Measurements from ENCODE around the gene TAOK1.
A peak's percentile ranks its signal among the peaks of the same experiment; 100 is the strongest.

TAOK1 gene

DNA sequence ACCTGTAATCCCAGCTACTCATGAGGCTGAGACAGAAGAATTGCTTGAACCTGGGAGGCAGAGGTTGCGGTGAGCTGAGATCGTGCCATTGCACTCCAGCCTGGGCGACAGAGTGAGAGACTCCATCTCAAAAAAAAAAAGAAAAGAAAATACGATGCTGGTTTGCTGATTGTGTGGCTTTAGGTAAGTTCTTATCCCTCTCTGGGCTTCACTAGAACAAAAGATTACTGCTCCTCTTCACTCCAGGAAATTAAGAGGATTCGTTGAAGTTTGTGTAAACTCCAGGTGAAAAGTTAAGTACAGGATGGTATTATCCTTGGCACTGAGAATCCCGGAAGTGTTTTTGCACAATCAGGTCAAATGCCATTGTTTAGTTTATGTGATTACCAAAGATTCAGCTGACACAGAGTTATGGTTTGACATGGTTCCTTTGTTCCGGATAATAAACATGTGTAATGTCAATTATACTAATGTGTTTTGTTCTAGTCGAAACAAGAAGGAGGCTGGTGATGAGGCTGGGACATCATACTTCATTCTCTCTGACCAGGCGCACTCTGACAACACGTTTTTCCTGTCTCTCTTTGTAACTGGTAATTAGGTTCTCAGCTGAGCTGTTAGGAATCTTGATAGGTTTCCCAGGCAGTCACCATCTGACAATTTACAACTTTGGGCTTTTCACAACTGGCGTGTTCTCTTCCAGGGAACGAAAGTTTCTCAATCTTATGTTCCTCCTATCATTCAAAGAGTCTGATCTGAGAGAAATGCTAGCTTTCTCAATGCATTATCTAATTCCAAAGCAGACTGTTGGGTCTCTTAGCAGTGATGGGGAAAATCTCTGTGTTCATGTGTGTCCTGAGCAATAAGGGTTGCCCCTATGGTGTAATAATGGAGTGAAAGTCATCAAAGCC lies 10.8 kb upstream of the TAOK1 start:
- 0 out of 2 replicates have a peak, but pooled peaks have one; percentile 15 for TF ChIP-seq CEBPB (IDR thresholded peaks at IDR 0.05)
- TF ChIP-seq TEAD4 (IDR thresholded peaks at IDR 0.05): no peak

DNA sequence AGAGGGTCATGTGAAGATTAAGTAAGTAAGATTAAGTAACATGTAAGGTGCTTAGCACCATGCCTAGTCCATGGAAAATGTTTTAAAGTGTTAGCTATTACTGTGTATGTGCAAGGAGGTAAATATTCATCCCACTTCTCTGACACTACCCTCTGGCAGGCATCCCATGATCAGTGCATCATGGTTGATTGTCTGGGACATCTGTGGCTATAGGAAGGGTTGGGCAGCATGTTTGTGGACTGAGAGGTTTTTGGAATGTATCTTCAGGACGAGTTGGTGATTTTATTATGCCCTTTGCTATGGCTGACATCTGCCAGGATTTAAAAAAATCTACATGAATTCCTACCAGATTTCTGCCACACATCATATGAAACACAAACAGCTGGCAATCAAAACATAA lies 6.5 kb upstream of the TAOK1 start:
- no peak for TF ChIP-seq TCF12 (IDR thresholded peaks at IDR 0.05; ENCODE audit: low read depth)
- no peak for TF ChIP-seq TEAD4 (IDR thresholded peaks at IDR 0.05)
- no peak for TF ChIP-seq FOXM1 (IDR thresholded peaks at IDR 0.05; ENCODE audit: borderline replicate concordance, low read depth)
- no peak for TF ChIP-seq TAF1 (IDR thresholded peaks at IDR 0.05; ENCODE audit: low read depth)
- TF ChIP-seq, protein P1, sequence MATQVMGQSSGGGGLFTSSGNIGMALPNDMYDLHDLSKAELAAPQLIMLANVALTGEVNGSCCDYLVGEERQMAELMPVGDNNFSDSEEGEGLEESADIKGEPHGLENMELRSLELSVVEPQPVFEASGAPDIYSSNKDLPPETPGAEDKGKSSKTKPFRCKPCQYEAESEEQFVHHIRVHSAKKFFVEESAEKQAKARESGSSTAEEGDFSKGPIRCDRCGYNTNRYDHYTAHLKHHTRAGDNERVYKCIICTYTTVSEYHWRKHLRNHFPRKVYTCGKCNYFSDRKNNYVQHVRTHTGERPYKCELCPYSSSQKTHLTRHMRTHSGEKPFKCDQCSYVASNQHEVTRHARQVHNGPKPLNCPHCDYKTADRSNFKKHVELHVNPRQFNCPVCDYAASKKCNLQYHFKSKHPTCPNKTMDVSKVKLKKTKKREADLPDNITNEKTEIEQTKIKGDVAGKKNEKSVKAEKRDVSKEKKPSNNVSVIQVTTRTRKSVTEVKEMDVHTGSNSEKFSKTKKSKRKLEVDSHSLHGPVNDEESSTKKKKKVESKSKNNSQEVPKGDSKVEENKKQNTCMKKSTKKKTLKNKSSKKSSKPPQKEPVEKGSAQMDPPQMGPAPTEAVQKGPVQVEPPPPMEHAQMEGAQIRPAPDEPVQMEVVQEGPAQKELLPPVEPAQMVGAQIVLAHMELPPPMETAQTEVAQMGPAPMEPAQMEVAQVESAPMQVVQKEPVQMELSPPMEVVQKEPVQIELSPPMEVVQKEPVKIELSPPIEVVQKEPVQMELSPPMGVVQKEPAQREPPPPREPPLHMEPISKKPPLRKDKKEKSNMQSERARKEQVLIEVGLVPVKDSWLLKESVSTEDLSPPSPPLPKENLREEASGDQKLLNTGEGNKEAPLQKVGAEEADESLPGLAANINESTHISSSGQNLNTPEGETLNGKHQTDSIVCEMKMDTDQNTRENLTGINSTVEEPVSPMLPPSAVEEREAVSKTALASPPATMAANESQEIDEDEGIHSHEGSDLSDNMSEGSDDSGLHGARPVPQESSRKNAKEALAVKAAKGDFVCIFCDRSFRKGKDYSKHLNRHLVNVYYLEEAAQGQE (IDR thresholded peaks at IDR 0.05; ENCODE audit: low read depth): no peak
- no peak for TF ChIP-seq ZBTB7A (IDR thresholded peaks at IDR 0.05; ENCODE audit: low read depth)
- no peak for TF ChIP-seq CEBPB (IDR thresholded peaks at IDR 0.05)
- no peak for TF ChIP-seq RAD21 (IDR thresholded peaks at IDR 0.05; ENCODE audit: low read depth)
- TF ChIP-seq, protein P2, sequence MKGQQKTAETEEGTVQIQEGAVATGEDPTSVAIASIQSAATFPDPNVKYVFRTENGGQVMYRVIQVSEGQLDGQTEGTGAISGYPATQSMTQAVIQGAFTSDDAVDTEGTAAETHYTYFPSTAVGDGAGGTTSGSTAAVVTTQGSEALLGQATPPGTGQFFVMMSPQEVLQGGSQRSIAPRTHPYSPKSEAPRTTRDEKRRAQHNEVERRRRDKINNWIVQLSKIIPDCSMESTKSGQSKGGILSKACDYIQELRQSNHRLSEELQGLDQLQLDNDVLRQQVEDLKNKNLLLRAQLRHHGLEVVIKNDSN (IDR thresholded peaks at IDR 0.05): no peak
- TF ChIP-seq NFIC (IDR thresholded peaks at IDR 0.05): no peak
- TF ChIP-seq CREB1 (IDR thresholded peaks at IDR 0.05; ENCODE audit: low read depth): no peak
- no peak for TF ChIP-seq YY1 (IDR thresholded peaks at IDR 0.05; ENCODE audit: low read depth)
- no peak for TF ChIP-seq EGR1 (IDR thresholded peaks at IDR 0.05)

DNA sequence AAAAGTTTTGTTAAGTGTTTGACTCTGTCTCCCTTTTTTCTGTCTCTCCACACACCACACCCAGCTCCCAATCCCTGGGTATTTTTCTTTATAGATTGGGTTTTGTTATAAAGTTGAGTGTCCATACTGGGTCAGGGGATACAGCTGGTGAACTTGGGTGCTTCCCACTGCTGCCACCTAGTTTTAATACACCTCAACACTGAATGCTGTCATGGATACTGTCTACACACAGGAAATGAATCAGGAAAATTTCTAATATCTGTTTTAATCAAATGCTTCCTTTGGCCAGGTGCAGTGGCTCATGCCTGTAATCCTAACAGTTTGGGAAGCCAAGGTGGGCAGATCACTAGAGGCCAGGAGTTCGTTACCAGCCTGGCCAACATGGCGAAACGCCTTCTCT lies 5.3 kb upstream of the TAOK1 start:
- TF ChIP-seq RAD21 (IDR thresholded peaks at IDR 0.05; ENCODE audit: low read depth): no peak
- TF ChIP-seq, protein P3, sequence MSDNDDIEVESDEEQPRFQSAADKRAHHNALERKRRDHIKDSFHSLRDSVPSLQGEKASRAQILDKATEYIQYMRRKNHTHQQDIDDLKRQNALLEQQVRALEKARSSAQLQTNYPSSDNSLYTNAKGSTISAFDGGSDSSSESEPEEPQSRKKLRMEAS (IDR thresholded peaks at IDR 0.05): no peak
- TF ChIP-seq, protein P1 (IDR thresholded peaks at IDR 0.05; ENCODE audit: low read depth): no peak
- TF ChIP-seq, protein P2 (IDR thresholded peaks at IDR 0.05): no peak

DNA sequence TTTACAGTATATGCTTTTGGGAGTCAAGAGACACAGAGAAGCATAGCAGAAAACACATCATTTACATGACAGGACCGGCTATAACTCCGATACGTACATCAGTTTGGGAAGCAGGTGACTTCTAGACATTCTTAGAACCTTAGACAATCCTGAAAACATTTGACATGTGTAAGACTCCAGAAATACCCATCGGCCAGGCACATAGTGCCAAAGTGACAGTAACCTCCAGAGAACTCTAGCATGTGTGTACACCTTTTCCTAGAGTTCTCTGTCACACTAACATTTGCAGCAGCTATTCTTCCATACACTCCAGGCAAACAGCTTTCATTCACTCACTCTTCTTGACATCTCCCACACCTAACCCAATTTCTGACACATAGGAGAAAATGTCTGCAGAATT lies 3.4 kb upstream of the TAOK1 start:
- TF ChIP-seq EP300 (IDR thresholded peaks at IDR 0.05; ENCODE audit: borderline replicate concordance) (no peak), TCF12 (IDR thresholded peaks at IDR 0.05; ENCODE audit: low read depth) (no peak), FOXM1 (IDR thresholded peaks at IDR 0.05; ENCODE audit: borderline replicate concordance, low read depth) (no peak), CEBPB (IDR thresholded peaks at IDR 0.05) (no peak), ZBTB7A (IDR thresholded peaks at IDR 0.05; ENCODE audit: low read depth) (no peak), TEAD4 (IDR thresholded peaks at IDR 0.05) (no peak), YY1 (IDR thresholded peaks at IDR 0.05; ENCODE audit: low read depth) (no peak), RAD21 (IDR thresholded peaks at IDR 0.05; ENCODE audit: low read depth) (no peak), CREB1 (IDR thresholded peaks at IDR 0.05; ENCODE audit: low read depth) (no peak), TAF1 (IDR thresholded peaks at IDR 0.05; ENCODE audit: low read depth) (no peak), NFIC (IDR thresholded peaks at IDR 0.05) (no peak), EGR1 (IDR thresholded peaks at IDR 0.05) (no peak)
- TF ChIP-seq, protein P2 (IDR thresholded peaks at IDR 0.05): no peak
- TF ChIP-seq, protein P1 (IDR thresholded peaks at IDR 0.05; ENCODE audit: low read depth): no peak
- TF ChIP-seq, protein P3 (IDR thresholded peaks at IDR 0.05): no peak
